ENCODE measurements around the gene PROCR. TPM values are rescaled to one million over a fixed set of nuclear protein-coding genes. Genes with fewer than 3 reads are reported as not detected.
"Not testable (repeated sequence)": the region's sequence is repeated elsewhere in the genome, so short reads cannot be mapped to it uniquely, and the experiment has no call there.

PROCR gene
- total and polyA plus RNA-seq, 10 donors, result 5.0 to 104 (median 26.7) TPM

GRCh38 chr20:35192118-35192872 lies 20.4 kb downstream of the PROCR start:
- TF ChIP-seq POLR2AphosphoS5 (IDR thresholded peaks at IDR 0.05), result no peak
- no peak for TF ChIP-seq CTCF (IDR thresholded peaks at IDR 0.05 in 8 of 11, conservative IDR thresholded peaks at IDR 0.05 in 3 of 11)
- TF ChIP-seq POLR2A (IDR thresholded peaks at IDR 0.05), result no peak
- Histone ChIP-seq H3K4me3 (no peak overlapping the region), H3K4me1 (no peaks in the 10 kb centered on the region), H3K27ac (no peak overlapping the region), H3K27me3 (replicated peaks in 1 of 7) (no peaks in the 10 kb centered on the region), H3K36me3 (peaks cover 0 to 10% (median 0%) of the 10 kb centered on the region in 6 donors), H3K9me3 (peaks cover 0 to 21% (median 19%) of the 10 kb centered on the region in 8 donors)
- WGBS, 5 donors, result 63 to 79% (median 77%) methylated on average over 9 of the region's 9 CpGs
- DNase-seq, result no peak
- intact Hi-C loops (cut with DNase I; ENCODE audit: low total_unique reads), result no loop called here

DNA sequence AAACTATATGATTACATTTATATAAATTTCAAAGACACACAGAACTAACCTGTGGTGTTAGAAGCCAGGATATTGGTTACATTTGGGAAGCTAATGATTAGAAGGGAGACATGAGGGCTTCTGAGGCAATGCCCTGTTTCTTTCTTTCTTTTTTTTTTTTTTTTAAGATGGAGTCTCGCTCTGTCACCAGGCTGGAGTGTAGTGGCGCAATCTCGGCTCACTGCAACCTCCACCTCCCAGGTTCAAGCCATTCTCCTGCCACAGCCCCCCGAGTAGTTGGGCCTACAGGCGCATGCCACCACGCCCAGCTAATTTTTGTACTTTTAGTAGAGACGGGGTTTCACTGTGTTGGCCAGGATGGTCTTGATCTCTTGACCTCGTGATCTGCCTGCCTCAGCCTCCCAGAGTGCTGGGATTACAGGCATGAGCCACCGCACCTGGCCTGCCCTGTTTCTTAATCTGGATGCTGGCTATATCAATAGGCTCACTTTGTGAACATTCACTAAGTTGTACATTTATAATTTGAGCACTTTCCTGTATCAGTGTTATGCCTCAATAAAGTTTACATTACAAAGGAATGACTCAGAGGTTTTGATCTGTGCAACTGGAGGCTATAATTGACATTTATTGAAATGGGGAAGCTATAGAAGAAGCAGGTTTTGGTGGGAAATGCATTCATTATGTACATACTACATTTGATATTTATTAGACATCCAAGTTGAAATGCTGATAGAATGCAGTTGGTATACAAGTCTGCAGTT lies 21.3 kb downstream of the PROCR start:
- Histone ChIP-seq H3K36me3 (peaks cover 0 to 10% (median 0%) of the 10 kb centered on the region in 6 donors), H3K9me3 (peaks cover 0 to 27% (median 21%) of the 10 kb centered on the region in 8 donors)
- 89 to 95% (median 93%) methylated on average over 9 of the region's 9 CpGs for WGBS, 5 donors
- H3K4me3 ChIP-seq; DNase-seq; H3K27ac ChIP-seq; intact Hi-C loops (cut with DNase I; ENCODE audit: low total_unique reads); H3K4me1 ChIP-seq; H3K27me3 ChIP-seq (replicated peaks in 1 of 7): not testable (repeated sequence)

DNA sequence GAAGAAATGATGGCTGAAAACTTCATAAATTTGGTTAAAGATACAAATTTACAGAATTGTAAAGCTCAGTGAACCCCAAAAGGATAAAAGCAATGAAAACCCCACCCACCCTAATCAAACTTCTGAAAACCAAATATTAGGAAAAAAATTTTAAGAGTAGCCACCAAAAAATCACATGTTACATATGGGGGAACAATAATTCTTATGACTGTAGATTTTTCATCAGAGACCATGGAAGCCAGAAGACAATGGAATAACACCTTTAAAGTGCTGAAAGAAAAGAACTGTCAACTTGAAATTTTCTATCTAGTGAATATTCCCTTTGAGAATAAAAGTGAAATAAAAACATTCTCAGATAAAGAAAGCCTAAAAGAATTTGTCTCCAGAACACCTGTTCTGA lies 24.4 kb downstream of the PROCR start:
- no peaks in the 10 kb centered on the region for H3K4me1 ChIP-seq
- no peak overlapping the region for H3K27ac ChIP-seq
- H3K36me3 ChIP-seq, result peaks cover 0 to 8% (median 0%) of the 10 kb centered on the region in 6 donors
- peaks cover 0 to 42% (median 32%) of the 10 kb centered on the region in 8 donors for H3K9me3 ChIP-seq
- no peak for DNase-seq
- H3K27me3 ChIP-seq (replicated peaks in 1 of 7), result no peaks in the 10 kb centered on the region
- no peak overlapping the region for H3K4me3 ChIP-seq
- TF ChIP-seq POLR2A (IDR thresholded peaks at IDR 0.05), result no peak
- no peak for TF ChIP-seq CTCF (IDR thresholded peaks at IDR 0.05 in 8 of 11, conservative IDR thresholded peaks at IDR 0.05 in 3 of 11)
- TF ChIP-seq POLR2AphosphoS5 (IDR thresholded peaks at IDR 0.05), result no peak
- intact Hi-C loops (cut with DNase I; ENCODE audit: low total_unique reads), result no loop called here

GRCh38 chr20:35199740-35200139 lies 27.9 kb downstream of the PROCR start:
- DNase-seq, result no peak
- TF ChIP-seq CTCF (IDR thresholded peaks at IDR 0.05 in 8 of 11, conservative IDR thresholded peaks at IDR 0.05 in 3 of 11) (no peak), POLR2AphosphoS5 (IDR thresholded peaks at IDR 0.05) (no peak), POLR2A (IDR thresholded peaks at IDR 0.05) (no peak)
- no peak overlapping the region for H3K27ac ChIP-seq
- intact Hi-C loops (cut with DNase I; ENCODE audit: low total_unique reads), result loop anchor here (10.0 kb wide), 1 partner anchor 55 kb away; the partner anchor contains the start of gene EDEM2
- H3K27me3 ChIP-seq (replicated peaks in 1 of 7), result no peaks in the 10 kb centered on the region
- peaks cover 0 to 49% (median 35%) of the 10 kb centered on the region in 8 donors for H3K9me3 ChIP-seq
- no peak overlapping the region for H3K4me3 ChIP-seq
- no peaks in the 10 kb centered on the region for H3K4me1 ChIP-seq
- H3K36me3 ChIP-seq, result peaks cover 0 to 11% (median 0%) of the 10 kb centered on the region in 6 donors
